Tracheal epithelial cell (primary cell): ENCODE results near the gene CD74. TPM values are rescaled to one million over a fixed set of nuclear protein-coding genes. Genes with fewer than 3 reads are reported as not detected.

Experiments used
- total RNA-seq: library from RNA; depleted of rRNA; stranded (reverse); fragments of >200 nt; gene quantifications from 2 replicates; pipeline ENCODE4 v1.2.1, GENCODE V29; 2014

CD74 gene
- total RNA-seq, result 4.0 and 6.7 TPM in 2 replicates

DNA sequence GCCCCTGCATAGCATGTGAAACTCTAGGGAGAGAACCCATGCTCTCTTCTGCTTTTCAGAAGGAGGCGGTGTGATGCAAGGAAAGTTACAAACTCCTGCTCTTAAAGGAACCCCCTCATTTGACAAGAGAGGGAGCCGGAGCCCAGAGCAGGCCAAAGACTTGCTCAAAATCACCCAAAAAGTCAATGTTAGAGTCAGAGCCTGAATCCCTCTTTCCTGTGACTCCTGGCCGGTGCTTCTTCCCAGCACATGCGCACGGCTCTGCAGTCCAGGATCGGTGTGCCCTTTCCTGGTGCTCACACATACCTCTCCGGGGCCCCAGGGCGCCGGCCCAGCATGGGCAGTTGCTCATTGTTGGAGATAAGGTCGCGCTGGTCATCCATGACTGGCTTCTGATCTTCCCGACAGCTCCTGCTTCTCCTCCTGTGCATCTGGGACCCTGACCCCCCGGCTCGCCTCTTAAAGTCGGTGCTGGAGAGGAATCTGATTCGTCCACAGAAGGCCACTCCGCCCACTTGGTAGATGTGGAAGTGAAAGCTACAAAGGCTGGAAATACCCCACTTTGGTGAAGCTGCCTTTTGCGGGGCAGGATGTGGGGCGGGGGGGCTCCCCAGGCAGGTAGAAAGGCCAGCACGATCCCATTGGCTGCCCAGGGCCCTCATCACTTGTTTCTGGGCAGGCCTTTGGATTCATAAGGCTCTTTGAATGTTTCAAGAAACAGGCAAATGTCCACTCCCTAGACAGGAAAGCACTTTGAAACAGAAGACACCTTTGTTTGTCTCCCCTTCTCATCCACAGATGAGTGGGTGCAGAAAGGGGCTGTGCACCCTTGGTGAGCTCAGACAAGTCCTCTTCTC, at the start of gene CD74:
TSS of gene CD74 (minus strand) at position 592 of the 857 bp plus-strand sequence. CDS start at position 431, 161 bp downstream.

DNA sequence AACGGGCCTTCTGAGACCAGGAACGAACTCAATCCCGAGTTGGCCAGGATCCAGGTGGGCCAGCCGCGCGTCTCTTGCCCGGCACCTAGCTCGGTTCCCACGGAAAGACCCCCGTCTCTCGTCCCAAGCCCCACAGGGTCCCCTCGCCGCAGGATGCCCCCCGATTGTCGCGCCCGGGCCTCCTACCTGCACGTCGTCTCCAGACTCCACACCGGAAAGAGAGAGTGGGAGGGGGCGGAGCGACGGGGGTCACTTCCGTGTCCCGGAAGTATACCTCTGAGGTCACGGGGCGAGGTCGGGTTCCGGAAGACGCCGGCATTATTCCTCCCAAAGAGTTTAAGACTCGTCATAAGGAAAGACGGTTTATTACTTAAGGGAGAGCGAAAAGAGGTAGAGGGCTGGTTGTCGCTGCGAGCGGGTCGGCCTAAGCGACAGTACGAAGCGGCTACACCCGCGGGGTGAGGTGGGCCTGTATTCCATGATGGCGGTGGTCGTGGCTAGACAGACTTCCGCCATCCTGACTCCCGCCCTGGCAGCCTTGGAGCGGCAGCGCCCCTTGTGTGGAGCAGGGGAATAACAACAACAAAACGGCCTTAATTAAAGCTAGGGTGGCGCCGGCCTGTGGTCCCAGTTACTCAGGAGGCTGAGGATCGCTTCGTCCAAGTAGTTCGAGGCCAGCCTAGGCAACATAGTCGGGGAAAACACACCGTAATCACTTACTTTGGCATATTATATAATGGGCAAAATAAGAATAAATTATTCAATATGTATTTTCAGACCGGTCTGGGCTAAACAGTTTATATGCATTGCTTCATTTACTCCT, 37.0 kb upstream of the CD74 start, which contains the start of gene RPS14:
TSS of gene RPS14 (minus strand) at position 223 of the 823 bp plus-strand sequence. CDS start 2,006 bp downstream, outside the sequence.

GRCh38 chr5:150357326-150358260, 55.1 kb downstream of the CD74 start, which contains the start of gene TCOF1:
TCOF1 (plus strand) TSS chr5:150357697; CDS start chr5:150357747, 50 bp downstream.

Other genes starting within 250 kb of the CD74 start
- gene CDX1, start 246.1 kb downstream of the CD74 start, total RNA-seq, result under 0.01 TPM in 1 of 2 replicates, not detected in the other
- gene SLC6A7, start 222.8 kb downstream of the CD74 start, total RNA-seq, result under 0.01 TPM in 1 of 2 replicates, not detected in the other
- gene CAMK2A, start 123.1 kb downstream of the CD74 start, total RNA-seq, result under 0.01 and 0.24 TPM in 2 replicates
- 14.9 and 29.6 TPM in 2 replicates for gene ARSI, start 110.0 kb downstream of the CD74 start, total RNA-seq
- 13.0 and 14.5 TPM in 2 replicates for gene TCOF1, start 55.2 kb downstream of the CD74 start, total RNA-seq
- 4,679 and 5,221 TPM in 2 replicates for gene RPS14, start 36.8 kb upstream of the CD74 start, total RNA-seq
- gene NDST1, start 95.2 kb upstream of the CD74 start, total RNA-seq, result 40.7 and 56.3 TPM in 2 replicates
- gene SYNPO, start 227.8 kb upstream of the CD74 start, total RNA-seq, result 1.5 and 5.3 TPM in 2 replicates
- gene MYOZ3, start 248.3 kb upstream of the CD74 start, total RNA-seq, result under 0.01 and 0.24 TPM in 2 replicates